Prostate gland (tissue), 2 donors: Measurements from ENCODE around the gene PLCH2.

Experiments used
- POLR2A ChIP-seq: fragments of 450-650 bp; IDR thresholded peaks from one replicate; pipeline ENCODE4 v1.6.1; 2016; ENCODE audit warnings: antibody characterized with exemption, mild to moderate bottlenecking
- POLR2AphosphoS5 ChIP-seq: sonication (generic); formaldehyde crosslinking; IDR thresholded peaks from one replicate; pipeline ENCODE4 v1.6.1; 2017; ENCODE audit warnings: antibody characterized with exemption
- TF ChIP-seq, protein P1 (sequence below), 4 experiments: fragments of 200-600 bp in 2 of 4; fragments of 450-650 bp in 2 of 4; sonication (generic) in 2 of 4; IDR thresholded peaks; 1 replicate in 3 of 4; 2 replicates in 1 of 4; pipeline ENCODE4 v1.5.1; 2016 to 2019; ENCODE audit warnings: antibody characterized with exemption in 4 of 4, mild to moderate bottlenecking in 2 of 4, moderate library complexity in 2 of 4

- TF ChIP-seq, protein P1, sequence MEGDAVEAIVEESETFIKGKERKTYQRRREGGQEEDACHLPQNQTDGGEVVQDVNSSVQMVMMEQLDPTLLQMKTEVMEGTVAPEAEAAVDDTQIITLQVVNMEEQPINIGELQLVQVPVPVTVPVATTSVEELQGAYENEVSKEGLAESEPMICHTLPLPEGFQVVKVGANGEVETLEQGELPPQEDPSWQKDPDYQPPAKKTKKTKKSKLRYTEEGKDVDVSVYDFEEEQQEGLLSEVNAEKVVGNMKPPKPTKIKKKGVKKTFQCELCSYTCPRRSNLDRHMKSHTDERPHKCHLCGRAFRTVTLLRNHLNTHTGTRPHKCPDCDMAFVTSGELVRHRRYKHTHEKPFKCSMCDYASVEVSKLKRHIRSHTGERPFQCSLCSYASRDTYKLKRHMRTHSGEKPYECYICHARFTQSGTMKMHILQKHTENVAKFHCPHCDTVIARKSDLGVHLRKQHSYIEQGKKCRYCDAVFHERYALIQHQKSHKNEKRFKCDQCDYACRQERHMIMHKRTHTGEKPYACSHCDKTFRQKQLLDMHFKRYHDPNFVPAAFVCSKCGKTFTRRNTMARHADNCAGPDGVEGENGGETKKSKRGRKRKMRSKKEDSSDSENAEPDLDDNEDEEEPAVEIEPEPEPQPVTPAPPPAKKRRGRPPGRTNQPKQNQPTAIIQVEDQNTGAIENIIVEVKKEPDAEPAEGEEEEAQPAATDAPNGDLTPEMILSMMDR (IDR thresholded peaks at IDR 0.05), result no peak
- TF ChIP-seq POLR2A, result no peak
- no peak for TF ChIP-seq POLR2AphosphoS5
These were observed 31.9 kb upstream of the PLCH2 start for GRCh38 chr1:2444138-2444591.
